Right lung (tissue), 5 donors: Measurements from ENCODE around the gene DCLK1. TPM values are rescaled to one million over a fixed set of nuclear protein-coding genes. Genes with fewer than 3 reads are reported as not detected.
"Not testable (repeated sequence)": the region's sequence is repeated elsewhere in the genome, so short reads cannot be mapped to it uniquely, and the experiment has no call there.

Source experiments
- DNase-seq, 2 donors: peaks; one replicate each; pipeline ENCODE4 v3.0.0-alpha.2; 2013
- polyA plus RNA-seq, 5 donors: library from polyadenylated mRNA; unstranded; fragments of 120-200 nt; gene quantifications; one replicate each; pipeline versions ENCODE4 v1.2.1 to v1.2.3, GENCODE V29; 2013; ENCODE audit warnings: inconsistent platforms in 1 of 5, low replicate concordance in 1 of 5; ENCODE audit not compliant: insufficient read length in 5 of 5, insufficient read depth in 1 of 5

Gene DCLK1
- polyA plus RNA-seq, 5 donors: 10.0 to 13.2 (median 11.2) TPM

- DNase-seq: no peak
These were observed 1.2 kb upstream of the DCLK1 start for GRCh38 chr13:36132376-36132775.

- no peak for DNase-seq
These were observed 732 bp upstream of the DCLK1 start for GRCh38 chr13:36131931-36132297.

- no peak for DNase-seq
These were observed 495 bp downstream of the DCLK1 start for GRCh38 chr13:36130552-36131221.

- DNase-seq: no peak
These were observed 1.0 kb downstream of the DCLK1 start for GRCh38 chr13:36130193-36130551.

- no peak for DNase-seq
These were observed 1.6 kb downstream of the DCLK1 start for GRCh38 chr13:36129539-36129938.

- peak in 1 of 2 donors; percentile 7 for DNase-seq
These were observed 4.7 kb downstream of the DCLK1 start for GRCh38 chr13:36126491-36126890.

- no peak for DNase-seq
These were observed 5.3 kb downstream of the DCLK1 start for GRCh38 chr13:36125841-36126240.

GRCh38 chr13:36124236-36124822, 6.9 kb downstream of the DCLK1 start:
- DNase-seq: peak; percentile 21 to 22

- DNase-seq: no peak
These were observed 15.9 kb downstream of the DCLK1 start for GRCh38 chr13:36115306-36115705.

- no peak for DNase-seq
These were observed 16.9 kb downstream of the DCLK1 start for GRCh38 chr13:36114233-36114632.

GRCh38 chr13:36108954-36109353, 22.2 kb downstream of the DCLK1 start:
- no peak for DNase-seq

GRCh38 chr13:36108342-36108741, 22.8 kb downstream of the DCLK1 start:
- no peak for DNase-seq

- no peak for DNase-seq
These were observed 23.7 kb downstream of the DCLK1 start for GRCh38 chr13:36107521-36107920.

- no peak for DNase-seq
These were observed 25.5 kb downstream of the DCLK1 start for GRCh38 chr13:36105726-36106125.

- DNase-seq: no peak
These were observed 28.5 kb downstream of the DCLK1 start for GRCh38 chr13:36102721-36103120.

GRCh38 chr13:36101907-36102306, 29.3 kb downstream of the DCLK1 start:
- DNase-seq: not testable (repeated sequence)

- no peak for DNase-seq
These were observed 30.0 kb downstream of the DCLK1 start for GRCh38 chr13:36101157-36101556.

- no peak for DNase-seq
These were observed 33.1 kb downstream of the DCLK1 start for GRCh38 chr13:36098080-36098479.

GRCh38 chr13:36096461-36097416, 34.4 kb downstream of the DCLK1 start:
- peak; percentile 25 to 32 for DNase-seq

GRCh38 chr13:36094478-36094877, 36.7 kb downstream of the DCLK1 start:
- DNase-seq: no peak

GRCh38 chr13:36090592-36090991, 40.6 kb downstream of the DCLK1 start:
- no peak for DNase-seq

- DNase-seq: no peak
These were observed 42.0 kb downstream of the DCLK1 start for GRCh38 chr13:36089130-36089647.

- DNase-seq: no peak
These were observed 42.7 kb downstream of the DCLK1 start for GRCh38 chr13:36088463-36088862.
